H1 (cell line): Measurements from ENCODE around the gene SNAI1. TPM values are rescaled to one million over a fixed set of nuclear protein-coding genes. Genes with fewer than 3 reads are reported as not detected.

Source experiments
- BACH1 ChIP-seq: IDR thresholded peaks from 2 replicates; pipeline ENCODE4 v1.6.1; 2012; ENCODE audit warnings: low read length, improper control_type of control experiment
- CHD7 ChIP-seq: fragments of 300-600 bp; sonication (generic); IDR thresholded peaks from 2 replicates; pipeline ENCODE4 v1.7.1; 2012; ENCODE audit warnings: low read length, moderate library complexity, mild to moderate bottlenecking, inconsistent platforms; ENCODE audit not compliant: insufficient replicate concordance
- EP300 ChIP-seq, 2 experiments: IDR thresholded peaks; 1 replicate in 1 of 2; 2 replicates in 1 of 2; pipeline ENCODE4 v1.6.1; 2011 to 2012; ENCODE audit warnings: low read depth in 2 of 2, low read length in 2 of 2, mild to moderate bottlenecking in 2 of 2, borderline replicate concordance in 1 of 2, inconsistent platforms in 1 of 2, moderate library complexity in 1 of 2
- EZH2 ChIP-seq: fragments of 200-600 bp; sonication (generic); IDR thresholded peaks from 2 replicates; pipeline ENCODE4 v1.7.1; 2012; ENCODE audit warnings: low read depth, mild to moderate bottlenecking, moderate library complexity, low read length, inconsistent platforms; ENCODE audit not compliant: severe bottlenecking
- HDAC2 ChIP-seq, 2 experiments: fragments of 300-600 bp in 1 of 2; sonication (generic) in 1 of 2; IDR thresholded peaks; 2 replicates each; pipeline ENCODE4 v1.6.1; 2011 to 2012; ENCODE audit warnings: low read depth in 2 of 2, low read length in 2 of 2, mild to moderate bottlenecking in 2 of 2, moderate library complexity in 2 of 2, borderline replicate concordance in 1 of 2, inconsistent platforms in 1 of 2
- POLR2AphosphoS5 ChIP-seq: IDR thresholded peaks from 2 replicates; pipeline ENCODE4 v1.6.1; 2011; ENCODE audit warnings: low read depth, low read length
- RNF2 ChIP-seq: fragments of 200-900, 300-1000 bp; sonication (generic); IDR thresholded peaks from 2 replicates; pipeline ENCODE4 v1.7.1; 2016; ENCODE audit warnings: borderline replicate concordance, low read depth, mild to moderate bottlenecking, antibody characterized with exemption, low read length; ENCODE audit not compliant: poor library complexity, severe bottlenecking; ENCODE audit errors: missing control alignments
- SIN3A ChIP-seq, 2 experiments: IDR thresholded peaks in 1 of 2; conservative IDR thresholded peaks in 1 of 2; 2 replicates each; pipeline ENCODE4 v1.6.1; 2011 to 2012; ENCODE audit warnings: low read length in 2 of 2, improper control_type of control experiment in 1 of 2, low read depth in 1 of 2, mild to moderate bottlenecking in 1 of 2
- SIRT6 ChIP-seq: IDR thresholded peaks from one replicate; pipeline ENCODE4 v1.7.1; 2012; ENCODE audit warnings: low read length, inconsistent platforms
- TAF7 ChIP-seq: optimal IDR thresholded peaks from 2 replicates; pipeline ENCODE3; 2011; ENCODE audit warnings: low read depth, mild to moderate bottlenecking, inconsistent platforms, low read length, moderate library complexity, borderline replicate concordance
- YY1 ChIP-seq: IDR thresholded peaks from 2 replicates; pipeline ENCODE4 v1.6.1; 2011; ENCODE audit warnings: low read depth, mild to moderate bottlenecking, low read length
- polyA plus RNA-seq, 7 experiments: library from polyadenylated mRNA; depleted of rRNA in 3 of 7; stranded (reverse) in 5 of 7; unstranded in 2 of 7; fragments of >200 nt in 5 of 7; fragments of 200-250 nt in 2 of 7; gene quantifications; 1 replicate in 5 of 7; 2 replicates in 1 of 7; 4 replicates in 1 of 7; pipeline versions ENCODE4 v1.2.1 to v1.2.3, GENCODE V29; 2011 to 2013; ENCODE audit warnings: missing spikeins in 2 of 7, mixed read lengths in 2 of 7
- total RNA-seq: library from RNA; stranded (reverse); fragmentation: NEBNext Ultra II Directional; extraction: Animal tissue kit (Norgen Biotek cat#: 25700); gene quantifications from 2 replicates; pipeline ENCODE4 v1.2.1, GENCODE V29; 2021

Gene SNAI1
- total and polyA plus RNA-seq, 2 of the 8 experiments (the other 6 are each of a cell fraction or from before 2014, with no cell fraction given): 6.5 to 8.0 TPM

- TF ChIP-seq CHD7 (no peak), HDAC2 (IDR thresholded peaks at IDR 0.05; ENCODE audit: borderline replicate concordance in 1 of 2, low read depth in 2 of 2, low read length in 2 of 2) (no peak), POLR2AphosphoS5 (no peak), EZH2 (no peak), EP300 (IDR thresholded peaks at IDR 0.05; ENCODE audit: borderline replicate concordance in 1 of 2, low read depth in 2 of 2, low read length in 2 of 2) (no peak), RNF2 (no peak), TAF7 (no peak), SIN3A (conservative IDR thresholded peaks at IDR 0.05 in 1 of 2, IDR thresholded peaks at IDR 0.05 in 1 of 2; ENCODE audit: low read depth in 1 of 2, low read length in 2 of 2) (no peak), SIRT6 (no peak), BACH1 (no peak), YY1 (no peak)
Measured at GRCh38 chr20:49942942-49943341, 39.8 kb upstream of the SNAI1 start (continued).
